ENCODE data around the gene PINLYP. TPM values are rescaled to one million over a fixed set of nuclear protein-coding genes. Genes with fewer than 3 reads are reported as not detected.

Gene PINLYP
- total RNA-seq, 2 donors from 2014 or later: 6.6 to 11.9 TPM

- no peak for TF ChIP-seq CTCF (IDR thresholded peaks at IDR 0.05)
- Histone ChIP-seq H3K27me3 (replicated peaks; ENCODE audit: insufficient read depth) (no peaks in the 10 kb centered on the region), H3K9me3 (no peaks in the 10 kb centered on the region), H3K27ac (peak overlapping the region in 1 of 2 donors; percentile 73), H3K4me1 (ENCODE audit: control insufficient read depth in 1 of 2, low read depth in 2 of 2) (peaks cover 6 to 21% of the 10 kb centered on the region in 2 donors), H3K4me3 (no peak overlapping the region), H3K36me3 (peaks cover 9% of the 10 kb centered on the region)
- ATAC-seq (ENCODE audit: insufficient number of reproducible peaks, low FRiP score, low read depth): no peak
- DNase-seq (ENCODE audit: low spot score): no peak
Observed at GRCh38 chr19:43563816-43564457, 11.7 kb upstream of the PINLYP start.

GRCh38 chr19:43564800-43565199, 10.8 kb upstream of the PINLYP start:
- Histone ChIP-seq H3K27me3 (replicated peaks; ENCODE audit: insufficient read depth) (no peaks in the 10 kb centered on the region), H3K4me1 (ENCODE audit: control insufficient read depth in 1 of 2, low read depth in 2 of 2) (peaks cover 6 to 21% of the 10 kb centered on the region in 2 donors), H3K27ac (no peak overlapping the region), H3K4me3 (no peak overlapping the region), H3K36me3 (peaks cover 6% of the 10 kb centered on the region), H3K9me3 (no peaks in the 10 kb centered on the region)
- no peak for ATAC-seq (ENCODE audit: insufficient number of reproducible peaks, low FRiP score, low read depth)
- TF ChIP-seq CTCF (IDR thresholded peaks at IDR 0.05): no peak
- DNase-seq (ENCODE audit: low spot score): no peak

- Histone ChIP-seq H3K36me3 (no peaks in the 10 kb centered on the region), H3K4me1 (ENCODE audit: control insufficient read depth in 1 of 2, low read depth in 2 of 2) (peaks cover 8 to 10% of the 10 kb centered on the region in 2 donors), H3K27ac (no peak overlapping the region), H3K9me3 (no peaks in the 10 kb centered on the region), H3K27me3 (replicated peaks; ENCODE audit: insufficient read depth) (no peaks in the 10 kb centered on the region), H3K4me3 (no peak overlapping the region)
- DNase-seq (ENCODE audit: low spot score) (no peak), ATAC-seq (ENCODE audit: insufficient number of reproducible peaks, low FRiP score, low read depth) (no peak)
- no peak for TF ChIP-seq CTCF (IDR thresholded peaks at IDR 0.05)
Observed at GRCh38 chr19:43569657-43570056, 5.9 kb upstream of the PINLYP start.

- Histone ChIP-seq H3K27me3 (replicated peaks; ENCODE audit: insufficient read depth) (no peaks in the 10 kb centered on the region), H3K4me1 (ENCODE audit: control insufficient read depth in 1 of 2, low read depth in 2 of 2) (peaks cover 10 to 14% of the 10 kb centered on the region in 2 donors), H3K9me3 (no peaks in the 10 kb centered on the region), H3K4me3 (no peak overlapping the region), H3K36me3 (no peaks in the 10 kb centered on the region), H3K27ac (no peak overlapping the region)
- ATAC-seq (ENCODE audit: insufficient number of reproducible peaks, low FRiP score, low read depth) (no peak), DNase-seq (ENCODE audit: low spot score) (no peak)
- TF ChIP-seq CTCF (IDR thresholded peaks at IDR 0.05): no peak
Observed at GRCh38 chr19:43570174-43570791, 5.3 kb upstream of the PINLYP start.

GRCh38 chr19:43572171-43572588, 3.4 kb upstream of the PINLYP start:
- H3K4me3 ChIP-seq: no peak overlapping the region
- no peak overlapping the region for H3K27ac ChIP-seq
- no peak for DNase-seq (ENCODE audit: low spot score)
- H3K4me1 ChIP-seq (ENCODE audit: control insufficient read depth in 1 of 2, low read depth in 2 of 2): peaks cover 13 to 14% of the 10 kb centered on the region in 2 donors
- H3K9me3 ChIP-seq: no peaks in the 10 kb centered on the region
- no peak for ATAC-seq (ENCODE audit: insufficient number of reproducible peaks, low FRiP score, low read depth)
- H3K27me3 ChIP-seq (replicated peaks; ENCODE audit: insufficient read depth): no peaks in the 10 kb centered on the region
- H3K36me3 ChIP-seq: no peaks in the 10 kb centered on the region
- TF ChIP-seq CTCF (IDR thresholded peaks at IDR 0.05): no peak

Data from thoracic aorta (tissue), 2 donors.